PC-9 (cell line): ENCODE measurements around the gene BCAR3. TPM values are rescaled to one million over a fixed set of nuclear protein-coding genes. Genes with fewer than 3 reads are reported as not detected.

Source experiments
- BruUV-seq: library from RNA; stranded (reverse); fragments of 400-500 nt; replicated peaks from 2 replicates; lab custom pipeline; 2021; lab: Mats Ljungman, UMichigan
- CTCF ChIA-PET: fragments of 300-600 bp; sonication (Branson Sonifier 250); formaldehyde crosslinking; loops from one replicate; lab custom pipeline; 2022; ENCODE audit warnings: antibody characterized with exemption; lab: Charles Lee
- POLR2A ChIA-PET: fragments of 300-600 bp; sonication (Branson Sonifier 250); formaldehyde crosslinking; loops from one replicate; lab custom pipeline; 2022; ENCODE audit warnings: antibody characterized with exemption; ENCODE audit not compliant: unreplicated experiment; lab: Charles Lee
- DNase-seq, 2 experiments: peaks; one replicate each; pipeline versions ENCODE4 v3.0.0 to v3.0.0-alpha.2; 2015 to 2022; ENCODE audit warnings: mixed read lengths in 1 of 2
- H2AFZ ChIP-seq: fragments of 200-600 bp; sonication (generic); 2 replicates; pipeline ENCODE4 v1.8.1; 2017; ENCODE audit warnings: antibody characterized with exemption
- H3F3A ChIP-seq: fragments of 200-600 bp; sonication (generic); 2 replicates; pipeline ENCODE4 v1.8.1; 2017; ENCODE audit warnings: antibody characterized with exemption, mild to moderate bottlenecking, low read depth; ENCODE audit not compliant: insufficient read depth
- H3K27ac ChIP-seq: fragments of 200-600 bp; sonication (generic); 2 replicates; pipeline ENCODE4 v1.6.1; 2016; ENCODE audit warnings: mixed run types
- H3K27me3 ChIP-seq: fragments of 200-600 bp; sonication (generic); 2 replicates; pipeline ENCODE4 v1.6.1; 2016; ENCODE audit warnings: low read depth, mixed run types; ENCODE audit not compliant: insufficient read depth
- H3K36me3 ChIP-seq: fragments of 200-600 bp; sonication (generic); 2 replicates; pipeline ENCODE4 v1.6.1; 2016; ENCODE audit warnings: low read depth, mixed run types
- H3K4me1 ChIP-seq: fragments of 200-600 bp; sonication (generic); replicated peaks from 2 replicates; pipeline ENCODE4 v1.6.1; 2016; ENCODE audit warnings: mixed run types; ENCODE audit not compliant: insufficient read depth
- H3K4me2 ChIP-seq: fragments of 200-600 bp; sonication (generic); 2 replicates; pipeline ENCODE4 v1.6.1; 2017; ENCODE audit warnings: mixed run types
- H3K4me3 ChIP-seq: fragments of 200-600 bp; sonication (generic); 2 replicates; pipeline ENCODE4 v1.6.1; 2016; ENCODE audit warnings: mixed run types
- H3K79me2 ChIP-seq: fragments of 200-600 bp; sonication (generic); 2 replicates; pipeline ENCODE4 v1.6.1; 2017; ENCODE audit warnings: low read depth, mixed run types
- H3K9me2 ChIP-seq: fragments of 200-600 bp; sonication (generic); 2 replicates; pipeline ENCODE4 v1.8.1; 2017; ENCODE audit warnings: mild to moderate bottlenecking; ENCODE audit not compliant: insufficient read depth
- H3K9me3 ChIP-seq: fragments of 200-600 bp; sonication (generic); 2 replicates; pipeline ENCODE4 v1.8.1; 2016; ENCODE audit warnings: low read depth; ENCODE audit not compliant: insufficient read depth
- H4K20me1 ChIP-seq: fragments of 200-600 bp; sonication (generic); 2 replicates; pipeline ENCODE4 v1.8.1; 2017; ENCODE audit not compliant: insufficient read depth
- EZH2 ChIP-seq: fragments of 200-600 bp; sonication (generic); IDR thresholded peaks from 2 replicates; pipeline ENCODE4 v1.8.0; 2017; ENCODE audit warnings: antibody characterized with exemption, low read depth
- intact Hi-C: fragments of 100-400 bp; cut with micrococcal nuclease; formaldehyde crosslinking; loops from one replicate; pipeline ENCODE4 v1.10.0; 2022; ENCODE audit not compliant: unreplicated experiment
- total RNA-seq: library from RNA; stranded (reverse); gene quantifications from 2 replicates; pipeline ENCODE4 v1.2.3, GENCODE V29; 2021
- TF ChIP-seq, protein P1 (sequence below): fragments of 200-600 bp; sonication (generic); conservative IDR thresholded peaks from 2 replicates; pipeline ENCODE4 v1.6.1; 2017; ENCODE audit warnings: mixed run types, antibody characterized with exemption, mild to moderate bottlenecking, moderate library complexity

BCAR3 gene
- total RNA-seq, 1 experiment from 2014 or later = 70.0 TPM

DNA sequence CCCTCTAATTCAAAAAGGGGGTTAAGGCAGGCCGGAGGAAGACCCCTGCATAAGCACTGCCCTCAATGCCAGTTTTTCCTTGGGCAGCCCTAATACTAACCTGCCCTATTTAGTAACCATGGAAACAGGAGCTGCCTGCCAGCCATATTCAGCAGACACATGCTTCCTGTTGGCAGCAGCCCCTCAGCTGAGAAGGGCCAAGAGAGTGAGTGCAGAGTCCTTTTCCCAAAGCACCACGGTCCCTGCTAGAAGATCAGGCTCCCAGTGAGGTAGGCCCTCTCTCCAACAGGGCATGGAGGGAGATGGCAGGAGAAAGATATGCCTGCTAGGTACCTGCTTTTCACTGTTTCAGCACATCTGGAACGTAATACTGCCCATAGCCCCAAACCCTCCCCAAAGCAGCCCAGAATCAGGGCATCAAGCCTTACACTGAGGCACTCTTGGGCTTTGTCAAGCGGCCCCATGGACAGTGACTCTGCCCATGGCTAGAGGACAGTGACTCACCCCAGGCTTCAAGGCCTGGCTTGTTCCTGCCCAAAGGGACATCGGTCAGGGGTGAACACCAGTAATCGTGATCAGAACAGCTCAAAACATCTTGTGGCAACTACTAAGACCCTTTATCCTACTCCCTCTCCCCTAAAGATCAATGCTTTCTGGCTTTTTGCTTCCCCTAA lies 64.5 kb downstream of the BCAR3 start:
- no peaks in the 10 kb centered on the region for H3K27me3 ChIP-seq
- CTCF ChIA-PET = interaction anchor here (1.1 kb wide), 1 partner anchor 12 kb away, joined by 10 read pairs; no protein-coding TSS in a partner anchor
- H3K9me2 ChIP-seq = no peaks in the 10 kb centered on the region
- peaks cover 64% of the 10 kb centered on the region for H3K36me3 ChIP-seq
- DNase-seq = peak; percentile 33 to 74
- peaks cover 97% of the 10 kb centered on the region for H4K20me1 ChIP-seq
- peaks cover 100% of the 10 kb centered on the region for H3K79me2 ChIP-seq
- intact Hi-C loops = loop anchor here (2.0 to 5.0 kb wide), 2 partner anchors 120 to 436 kb away; partner anchors contain the start of genes CCDC18 and TMED5
- POLR2A ChIA-PET = interaction anchor here (0.6 to 0.7 kb wide), 3 partner anchors 9 to 1398 kb away, joined by 3 to 6 read pairs (median 3); no protein-coding TSS in a partner anchor
- H3K9me3 ChIP-seq = no peaks in the 10 kb centered on the region
- no TSS peak for BruUV-seq
- H3K4me2 ChIP-seq = peak overlapping the region; percentile 60
- H3F3A ChIP-seq = peaks cover 100% of the 10 kb centered on the region
- H3K4me3 ChIP-seq = peak overlapping the region; percentile 5; the same call in 1 of the 2 replicates
- no peak overlapping the region for H2AFZ ChIP-seq
- H3K27ac ChIP-seq = peak overlapping the region; percentile 81
- TF ChIP-seq, protein P1, sequence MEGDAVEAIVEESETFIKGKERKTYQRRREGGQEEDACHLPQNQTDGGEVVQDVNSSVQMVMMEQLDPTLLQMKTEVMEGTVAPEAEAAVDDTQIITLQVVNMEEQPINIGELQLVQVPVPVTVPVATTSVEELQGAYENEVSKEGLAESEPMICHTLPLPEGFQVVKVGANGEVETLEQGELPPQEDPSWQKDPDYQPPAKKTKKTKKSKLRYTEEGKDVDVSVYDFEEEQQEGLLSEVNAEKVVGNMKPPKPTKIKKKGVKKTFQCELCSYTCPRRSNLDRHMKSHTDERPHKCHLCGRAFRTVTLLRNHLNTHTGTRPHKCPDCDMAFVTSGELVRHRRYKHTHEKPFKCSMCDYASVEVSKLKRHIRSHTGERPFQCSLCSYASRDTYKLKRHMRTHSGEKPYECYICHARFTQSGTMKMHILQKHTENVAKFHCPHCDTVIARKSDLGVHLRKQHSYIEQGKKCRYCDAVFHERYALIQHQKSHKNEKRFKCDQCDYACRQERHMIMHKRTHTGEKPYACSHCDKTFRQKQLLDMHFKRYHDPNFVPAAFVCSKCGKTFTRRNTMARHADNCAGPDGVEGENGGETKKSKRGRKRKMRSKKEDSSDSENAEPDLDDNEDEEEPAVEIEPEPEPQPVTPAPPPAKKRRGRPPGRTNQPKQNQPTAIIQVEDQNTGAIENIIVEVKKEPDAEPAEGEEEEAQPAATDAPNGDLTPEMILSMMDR = no peak
- no peak for TF ChIP-seq EZH2
- H3K4me1 ChIP-seq = peaks cover 91% of the 10 kb centered on the region

DNA sequence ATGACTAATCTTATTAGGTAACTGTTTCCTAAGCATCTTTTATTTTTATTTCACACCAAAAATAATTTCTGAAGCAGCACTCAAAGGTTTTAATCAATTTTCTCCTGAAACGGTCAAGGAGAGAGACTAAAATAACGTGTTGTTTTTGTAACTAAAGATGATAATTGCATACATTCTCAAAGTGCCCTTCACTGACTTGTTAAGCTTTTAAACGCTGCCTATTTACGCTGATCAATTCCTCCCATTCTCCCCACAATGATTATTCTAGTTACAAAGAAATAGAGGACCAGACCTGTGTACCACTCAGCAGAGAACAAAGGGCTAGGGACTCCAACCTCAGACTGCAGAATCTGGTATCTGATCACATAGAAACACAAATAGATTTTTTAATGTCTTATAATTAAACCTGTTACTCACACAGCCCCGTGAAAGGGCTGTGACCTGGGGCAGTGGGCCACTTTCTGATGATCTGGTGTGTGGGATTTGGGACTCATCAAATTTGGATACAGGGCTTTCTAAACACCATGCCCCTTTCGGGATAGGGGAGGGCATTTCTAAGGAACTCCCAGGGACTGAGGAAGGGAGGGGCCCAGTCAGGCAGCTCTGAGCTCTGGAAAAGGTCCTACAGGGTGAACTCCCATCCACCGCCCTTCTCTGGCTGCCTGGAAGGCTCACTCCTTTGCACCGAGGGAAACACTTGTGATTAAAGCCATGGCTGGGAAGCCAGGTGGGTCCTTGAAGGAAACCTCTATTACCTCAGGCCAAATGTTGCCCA lies 65.2 kb downstream of the BCAR3 start:
- POLR2A ChIA-PET = interaction anchor here (0.6 kb wide), 3 partner anchors 9 to 168 kb away, joined by 3 to 6 read pairs (median 4); partner anchors contain the start of gene FNBP1L
- Histone ChIP-seq H3K4me1 (peaks cover 84% of the 10 kb centered on the region), H2AFZ (no peak overlapping the region), H3K4me2 (peak overlapping the region; percentile 60), H3K27me3 (no peaks in the 10 kb centered on the region), H3K79me2 (peaks cover 100% of the 10 kb centered on the region), H3F3A (peaks cover 100% of the 10 kb centered on the region), H3K36me3 (peaks cover 65% of the 10 kb centered on the region), H3K4me3 (peak overlapping the region; percentile 3; the same call in 1 of the 2 replicates), H3K9me2 (no peaks in the 10 kb centered on the region), H3K9me3 (no peaks in the 10 kb centered on the region), H4K20me1 (peaks cover 97% of the 10 kb centered on the region), H3K27ac (peak overlapping the region; percentile 81)
- TF ChIP-seq EZH2 = no peak
- TF ChIP-seq, protein P1 = no peak
- BruUV-seq = no TSS peak
- intact Hi-C loops = loop anchor here (2.0 to 5.0 kb wide), 2 partner anchors 121 to 436 kb away; partner anchors contain the start of genes CCDC18 and TMED5
- CTCF ChIA-PET = no interaction called here
- peak in 1 of 2 experiments; percentile 28 for DNase-seq

DNA sequence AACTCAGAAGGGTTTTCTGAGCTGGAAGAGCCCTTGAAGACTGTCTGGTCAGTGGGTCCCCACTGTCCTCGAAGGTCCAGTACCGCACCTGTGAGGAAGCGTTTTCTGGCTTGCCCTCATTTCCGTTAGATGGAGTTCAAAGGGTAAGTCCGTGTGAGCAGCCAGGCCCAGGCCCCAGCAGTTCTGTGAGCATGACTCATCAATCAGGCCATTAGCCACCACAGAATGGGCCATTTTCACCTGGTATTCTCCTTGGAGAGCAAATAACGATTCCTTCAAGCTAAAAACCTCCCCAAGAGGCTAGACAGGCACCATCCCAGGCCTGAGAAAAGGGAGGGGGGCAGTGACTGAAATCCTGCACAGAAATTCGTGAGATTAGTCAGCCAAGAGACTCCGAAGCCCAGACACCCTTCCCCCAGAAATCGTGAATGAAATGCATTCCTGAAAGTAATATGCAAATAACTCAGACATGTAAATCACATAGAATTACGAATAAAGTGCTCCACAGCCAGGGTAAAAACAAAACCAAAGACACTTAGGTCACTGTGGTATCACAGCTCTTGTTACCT lies 66.0 kb downstream of the BCAR3 start:
- POLR2A ChIA-PET = no interaction called here
- TF ChIP-seq, protein P1 = no peak
- no peak for TF ChIP-seq EZH2
- Histone ChIP-seq H3K4me3 (peak overlapping the region; percentile 3; the same call in 1 of the 2 replicates), H3F3A (peaks cover 99% of the 10 kb centered on the region), H3K9me2 (no peaks in the 10 kb centered on the region), H3K27me3 (no peaks in the 10 kb centered on the region), H3K4me1 (peaks cover 77% of the 10 kb centered on the region), H3K4me2 (peak overlapping the region; percentile 60), H4K20me1 (peaks cover 97% of the 10 kb centered on the region), H3K79me2 (peaks cover 100% of the 10 kb centered on the region), H3K36me3 (peaks cover 64% of the 10 kb centered on the region), H3K27ac (peak overlapping the region; percentile 81), H2AFZ (no peak overlapping the region), H3K9me3 (no peaks in the 10 kb centered on the region)
- DNase-seq = peak; percentile 33 to 57
- intact Hi-C loops = loop anchor here (1.0 to 5.0 kb wide), 3 partner anchors 30 to 435 kb away; partner anchors contain the start of genes CCDC18 and TMED5
- CTCF ChIA-PET = interaction anchor here (0.7 kb wide), 1 partner anchor 64 kb away, joined by 15 read pairs; no protein-coding TSS in a partner anchor
- BruUV-seq = no TSS peak
